T-helper 17 cell (primary cell): Measurements from ENCODE around the gene GMPR2. TPM values are rescaled to one million over a fixed set of nuclear protein-coding genes. Genes with fewer than 3 reads are reported as not detected.

Source experiments
- ATAC-seq: fragments of 150-1000 bp; cut with Tn5 transposase; 2 replicates; pipeline ENCODE4 v1.10.0; 2021; ENCODE audit warnings: mild to moderate bottlenecking, moderate library complexity
- DNase-seq, 3 donors: peaks; one replicate each; pipeline versions ENCODE4 v3.0.0 to v3.0.0-alpha.2; 2020 to 2021
- H3K9me3 ChIP-seq: one replicate; pipeline ENCODE4 v1.7.0; 2013; ENCODE audit warnings: low read length, mild to moderate bottlenecking; ENCODE audit not compliant: control insufficient read depth, poor library complexity, severe bottlenecking
- H3K27ac Mint-ChIP-seq: one replicate; pipeline ENCODE4 v1.8.0; 2022; ENCODE audit warnings: mild to moderate bottlenecking, moderate library complexity, mixed read lengths
- H3K27me3 Mint-ChIP-seq: one replicate; pipeline ENCODE4 v1.8.0; 2022; ENCODE audit warnings: mixed read lengths
- H3K36me3 Mint-ChIP-seq: one replicate; pipeline ENCODE4 v1.8.0; 2022; ENCODE audit warnings: low read depth, mixed read lengths
- H3K4me1 Mint-ChIP-seq: one replicate; pipeline ENCODE4 v1.8.0; 2022; ENCODE audit warnings: mild to moderate bottlenecking, mixed read lengths
- H3K4me3 Mint-ChIP-seq: one replicate; pipeline ENCODE4 v1.8.0; 2022; ENCODE audit warnings: mild to moderate bottlenecking, moderate library complexity, mixed read lengths
- total RNA-seq, 4 donors: library from RNA in 2 of 4; stranded (reverse) in 2 of 4; gene quantifications; one replicate each; pipeline ENCODE4 v1.2.3 and lab custom pipeline; 2022 to 2026

Gene GMPR2
- total RNA-seq, 2 donors from 2014 or later = 37.0 to 44.0 TPM

DNA sequence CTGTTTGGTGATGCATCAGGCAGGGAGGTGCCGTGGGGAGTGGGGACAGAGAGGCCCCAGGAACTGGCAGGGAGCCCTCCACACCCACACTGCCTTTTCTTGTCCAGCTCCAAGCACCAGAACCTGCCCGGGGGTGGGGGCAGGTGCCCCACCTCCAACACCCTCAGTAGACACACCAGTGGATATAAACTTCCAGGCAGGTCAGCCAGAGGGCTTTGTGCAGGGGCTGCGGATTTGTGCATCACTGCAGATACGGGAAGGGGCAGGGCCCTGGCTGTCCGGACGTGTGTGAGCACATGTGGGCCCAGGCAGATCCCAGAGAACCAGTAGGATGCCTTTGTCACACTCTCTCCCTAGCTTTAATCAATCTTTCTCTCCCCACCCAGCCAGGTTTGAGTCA, 31.6 kb downstream of the GMPR2 start:
- DNase-seq = no peak
- no peak overlapping the region for H3K27ac Mint-ChIP-seq
- no peaks in the 10 kb centered on the region for H3K9me3 ChIP-seq
- H3K4me1 Mint-ChIP-seq = peaks cover 11% of the 10 kb centered on the region
- ATAC-seq = no peak
- H3K36me3 Mint-ChIP-seq = peaks cover 15% of the 10 kb centered on the region
- H3K4me3 Mint-ChIP-seq = no peak overlapping the region
- H3K27me3 Mint-ChIP-seq = no peaks in the 10 kb centered on the region

DNA sequence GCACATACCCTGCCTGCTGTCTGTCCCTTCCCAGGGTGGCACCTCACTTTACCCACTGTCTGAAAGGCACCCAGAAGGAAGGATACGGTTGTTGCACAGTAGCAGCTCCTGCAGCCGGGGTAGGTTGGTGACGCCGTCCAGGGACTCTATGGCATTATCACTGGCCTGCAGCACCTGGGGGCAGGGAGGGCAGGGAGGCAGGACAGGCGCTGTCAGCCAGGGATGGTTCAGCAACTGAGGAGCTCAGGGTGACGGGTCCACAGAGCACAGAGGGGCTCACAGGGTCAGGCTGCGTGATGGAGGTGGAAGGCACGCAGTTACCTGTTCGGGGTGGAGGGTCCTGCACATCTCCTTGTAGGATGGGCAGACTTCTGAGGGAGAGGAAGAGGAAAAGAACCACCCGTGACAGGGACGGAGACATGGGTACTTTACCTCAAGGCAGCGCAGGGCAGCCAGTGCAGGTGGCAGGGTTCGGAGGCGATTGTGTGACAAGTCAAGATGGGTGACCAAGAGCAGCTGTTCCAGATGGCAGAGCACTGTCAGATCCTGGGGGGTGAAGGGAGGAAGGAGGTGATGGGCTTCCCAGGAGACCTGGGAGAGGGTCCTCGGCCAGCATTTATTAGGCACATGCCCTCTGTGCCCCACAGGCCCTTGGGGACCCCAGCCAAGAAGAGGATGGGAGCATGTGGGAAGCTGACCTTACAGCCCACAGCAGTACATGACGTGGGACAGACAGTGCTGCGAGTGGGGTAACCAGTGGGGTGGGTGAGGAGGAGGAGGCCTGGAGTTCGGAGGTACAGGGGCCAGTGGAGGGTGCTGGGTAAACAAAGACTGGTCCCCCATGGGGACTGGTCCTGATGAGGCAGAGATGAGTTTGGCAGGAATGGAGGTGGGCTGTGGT, 33.9 kb downstream of the GMPR2 start:
- DNase-seq (no peak), ATAC-seq (no peak)
- Mint-ChIP-seq H3K27ac (no peak overlapping the region), H3K4me1 (peaks cover 12% of the 10 kb centered on the region), H3K4me3 (no peak overlapping the region), H3K36me3 (peaks cover 11% of the 10 kb centered on the region), H3K27me3 (no peaks in the 10 kb centered on the region)
- H3K9me3 ChIP-seq = no peaks in the 10 kb centered on the region

DNA sequence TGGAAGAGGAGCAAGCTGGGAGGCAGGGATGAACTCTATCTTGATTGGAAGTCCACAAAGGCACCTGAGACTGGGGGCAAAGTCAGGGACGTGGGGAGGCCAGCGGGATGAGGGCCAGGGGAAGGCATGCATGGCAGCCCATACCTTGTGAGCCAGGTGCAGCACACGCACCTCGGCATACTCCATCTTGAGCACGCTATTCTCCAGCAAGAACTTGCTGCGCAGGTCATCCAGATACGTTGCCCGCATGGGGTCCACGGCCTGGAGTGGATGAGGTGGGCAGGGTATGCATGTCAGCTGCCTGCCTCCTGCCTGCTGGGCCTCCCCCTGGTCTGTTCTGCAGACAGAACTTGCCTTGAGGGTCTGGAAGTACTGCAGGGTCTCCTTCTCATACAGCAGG, 34.8 kb downstream of the GMPR2 start:
- no peak overlapping the region for H3K4me3 Mint-ChIP-seq
- ATAC-seq (no peak), DNase-seq (no peak)
- peaks cover 21% of the 10 kb centered on the region for H3K4me1 Mint-ChIP-seq
- H3K27me3 Mint-ChIP-seq = no peaks in the 10 kb centered on the region
- H3K9me3 ChIP-seq = no peaks in the 10 kb centered on the region
- H3K36me3 Mint-ChIP-seq = peaks cover 9% of the 10 kb centered on the region
- no peak overlapping the region for H3K27ac Mint-ChIP-seq

DNA sequence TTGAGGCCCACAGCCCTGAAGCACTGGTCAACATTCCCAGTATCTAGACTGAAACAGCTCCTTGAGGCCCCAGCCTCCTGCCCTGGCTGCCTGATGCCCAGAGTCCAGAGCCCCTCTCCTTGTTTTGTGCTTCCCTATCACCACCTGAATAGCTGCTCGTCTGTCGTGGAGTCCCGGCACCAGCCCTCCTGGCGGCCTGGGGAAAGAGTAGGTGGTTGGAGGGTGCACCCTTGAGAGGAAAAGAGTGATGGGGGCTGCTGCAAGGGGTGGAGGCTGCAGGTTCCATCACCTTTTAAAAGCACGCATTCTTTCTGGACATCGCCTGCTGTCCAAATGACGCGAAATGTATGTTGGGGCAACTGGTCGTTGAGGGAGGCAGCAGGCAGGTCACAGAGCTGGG, 35.5 kb downstream of the GMPR2 start:
- ATAC-seq = no peak
- Mint-ChIP-seq H3K4me3 (no peak overlapping the region), H3K4me1 (peaks cover 25% of the 10 kb centered on the region), H3K27ac (no peak overlapping the region), H3K36me3 (peaks cover 9% of the 10 kb centered on the region), H3K27me3 (no peaks in the 10 kb centered on the region)
- H3K9me3 ChIP-seq = no peaks in the 10 kb centered on the region
- DNase-seq = no peak

DNA sequence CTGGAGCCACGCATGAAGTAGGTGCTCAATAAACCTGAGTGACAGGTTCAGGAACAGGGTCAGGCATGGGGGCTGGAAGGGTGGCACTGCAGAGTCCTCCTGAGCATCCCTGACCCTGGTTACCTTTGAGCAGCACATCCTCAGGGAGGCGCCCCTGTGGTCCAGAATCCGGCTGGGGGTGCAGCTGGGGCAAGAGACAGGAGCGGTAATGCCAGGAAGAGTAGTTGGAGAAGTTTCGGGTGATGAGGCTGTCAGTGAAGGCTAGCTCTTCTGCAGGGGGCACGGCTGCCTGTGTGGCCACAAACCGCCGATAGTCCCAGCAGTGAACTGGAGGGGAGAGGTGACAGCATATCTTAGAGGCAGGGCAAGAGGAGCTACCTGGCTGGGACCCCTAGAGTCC, 36.6 kb downstream of the GMPR2 start:
- DNase-seq (no peak), ATAC-seq (no peak)
- Mint-ChIP-seq H3K4me1 (peaks cover 34% of the 10 kb centered on the region), H3K27me3 (no peaks in the 10 kb centered on the region), H3K4me3 (peak overlapping the region; percentile 47), H3K36me3 (peaks cover 9% of the 10 kb centered on the region), H3K27ac (no peak overlapping the region)
- no peaks in the 10 kb centered on the region for H3K9me3 ChIP-seq

DNA sequence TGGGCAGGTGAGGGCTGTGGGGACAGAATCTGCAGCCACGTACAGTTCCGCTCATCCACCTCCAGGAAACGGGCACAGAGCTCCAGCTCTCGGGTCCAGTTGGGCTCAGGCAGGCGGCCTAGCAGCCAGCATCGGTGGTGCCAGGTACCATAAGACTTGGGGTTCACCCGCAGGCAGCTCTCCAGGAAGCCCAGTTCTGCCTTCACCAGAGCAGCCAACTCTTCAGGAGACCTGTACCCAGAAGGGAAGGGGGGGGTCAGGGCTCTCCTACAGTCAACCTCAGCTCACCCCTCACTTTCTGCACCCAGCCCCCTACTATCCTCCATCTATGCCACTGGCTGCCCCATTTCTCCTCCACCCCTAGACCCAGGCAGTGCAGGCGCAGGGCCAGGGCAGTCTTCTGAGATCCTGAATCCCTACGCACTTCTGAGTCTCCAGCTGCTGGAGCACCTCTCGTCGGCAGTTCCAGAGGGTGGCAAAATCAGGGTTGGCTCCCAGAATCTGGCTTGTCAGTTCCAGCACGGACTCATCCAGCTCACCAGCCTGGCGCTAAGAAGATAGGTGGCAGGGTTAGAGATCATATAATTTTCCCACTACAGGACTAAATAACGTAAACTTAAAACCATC, 37.3 kb downstream of the GMPR2 start:
- H3K27ac Mint-ChIP-seq = peak overlapping the region; percentile 98
- H3K27me3 Mint-ChIP-seq = no peaks in the 10 kb centered on the region
- ATAC-seq (no peak), DNase-seq (no peak)
- peaks cover 34% of the 10 kb centered on the region for H3K4me1 Mint-ChIP-seq
- peak overlapping the region; percentile 90 for H3K4me3 Mint-ChIP-seq
- H3K9me3 ChIP-seq = no peaks in the 10 kb centered on the region
- H3K36me3 Mint-ChIP-seq = peaks cover 9% of the 10 kb centered on the region

DNA sequence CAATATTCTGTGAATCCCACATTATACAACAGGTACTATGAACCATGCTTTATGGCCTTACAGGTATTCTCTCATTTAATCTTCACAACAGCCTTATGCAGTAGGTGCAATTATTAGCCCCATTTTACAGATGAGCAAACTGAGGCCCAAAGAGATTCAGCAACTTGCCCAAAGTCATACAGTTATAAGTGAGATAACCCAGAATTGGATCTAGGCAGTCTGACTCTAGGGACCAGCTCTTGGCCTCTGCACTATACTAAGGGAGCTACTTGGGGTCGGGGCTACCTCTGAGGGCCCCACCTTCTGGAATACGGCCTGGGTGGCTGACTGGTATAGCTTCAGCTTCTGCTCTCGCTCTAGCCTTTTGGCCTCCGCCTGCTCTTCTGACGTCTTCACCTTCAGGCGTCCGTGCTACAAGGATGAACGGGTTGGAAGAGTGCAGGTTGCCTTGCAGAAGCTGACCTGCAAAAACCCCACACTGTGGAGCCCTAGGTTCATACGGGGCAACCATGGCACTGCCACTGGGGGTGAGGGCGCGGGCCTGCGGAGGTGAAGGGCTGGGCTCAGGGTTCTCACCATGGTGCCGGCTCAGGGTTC, 37.9 kb downstream of the GMPR2 start:
- peak overlapping the region; percentile 98 for H3K27ac Mint-ChIP-seq
- DNase-seq = no peak
- H3K9me3 ChIP-seq = no peaks in the 10 kb centered on the region
- peaks cover 36% of the 10 kb centered on the region for H3K4me1 Mint-ChIP-seq
- H3K27me3 Mint-ChIP-seq = no peaks in the 10 kb centered on the region
- peak overlapping the region; percentile 90 for H3K4me3 Mint-ChIP-seq
- ATAC-seq = no peak
- peaks cover 9% of the 10 kb centered on the region for H3K36me3 Mint-ChIP-seq

DNA sequence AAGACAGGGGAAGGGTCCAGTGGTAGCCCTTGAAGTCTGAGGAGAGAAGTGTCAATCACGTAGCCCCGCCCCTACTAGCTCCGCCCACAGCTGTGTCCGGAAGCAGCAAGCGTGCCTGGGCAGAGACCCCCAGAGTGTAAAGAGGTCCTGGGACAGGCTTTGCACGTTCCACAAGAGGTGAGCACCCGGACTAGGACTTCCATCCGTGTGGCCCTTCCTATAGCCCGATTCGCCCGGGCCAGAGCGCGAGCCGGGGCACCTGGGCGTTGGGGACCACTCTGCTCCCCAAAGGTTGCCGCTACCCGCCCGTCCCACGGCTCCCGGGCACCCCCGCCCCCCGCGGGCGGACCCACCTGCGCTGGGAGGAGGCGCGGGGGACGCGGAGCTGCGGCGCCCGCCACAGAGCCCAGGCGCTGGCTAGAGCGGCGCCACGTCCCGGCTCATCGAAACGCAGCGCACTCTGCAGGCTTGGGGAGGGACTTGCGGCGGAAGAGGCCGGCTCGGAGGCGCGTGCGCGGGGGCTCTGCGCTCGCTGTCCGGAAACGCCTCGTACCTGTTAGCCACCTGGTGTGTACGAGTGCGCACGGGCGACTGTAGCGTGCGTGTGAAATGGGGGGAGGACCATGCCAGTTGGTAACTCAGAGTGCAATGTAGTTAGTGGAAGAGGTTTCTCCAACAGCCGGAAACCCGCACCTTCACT, 38.6 kb downstream of the GMPR2 start, which contains the start of gene RABGGTA:
Gene RABGGTA, minus strand, starts transcription at position 464 of the 700 bp plus-strand sequence. CDS start 482 bp downstream, outside the sequence.
- DNase-seq (peak; percentile 87 to 92 (median 88)), ATAC-seq (peak; percentile 89)
- Mint-ChIP-seq H3K4me3 (peak within 1 kb of the TSS; percentile 90), H3K27me3 (no peaks in the 10 kb centered on the region), H3K27ac (peak within 1 kb of the TSS; percentile 98), H3K4me1 (peaks cover 34% of the 10 kb centered on the region), H3K36me3 (peaks cover 9% of the 10 kb centered on the region)
- no peaks in the 10 kb centered on the region for H3K9me3 ChIP-seq

DNA sequence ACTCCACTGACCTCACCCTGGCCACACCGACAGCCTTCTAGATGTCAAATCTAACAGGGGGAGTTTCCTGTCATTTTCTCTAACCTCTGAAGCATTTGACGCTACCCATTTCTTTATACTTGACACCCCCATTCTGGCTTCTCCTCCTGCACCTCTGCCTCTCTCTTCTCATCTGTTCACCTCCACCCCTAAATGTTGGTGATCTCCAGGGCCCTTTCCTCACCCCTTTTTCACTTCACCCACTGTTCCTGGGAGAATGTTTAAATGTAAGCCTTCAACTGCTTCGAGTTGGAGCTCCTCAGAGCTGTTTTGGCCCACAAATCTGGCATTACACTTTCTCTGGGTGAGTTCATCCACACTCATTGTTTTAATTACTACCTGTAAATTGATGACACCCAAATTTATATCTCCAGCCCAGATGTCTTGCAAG, 39.1 kb downstream of the GMPR2 start:
- Mint-ChIP-seq H3K27ac (peak overlapping the region; percentile 98), H3K4me1 (peaks cover 33% of the 10 kb centered on the region)
- no peak for ATAC-seq

DNA sequence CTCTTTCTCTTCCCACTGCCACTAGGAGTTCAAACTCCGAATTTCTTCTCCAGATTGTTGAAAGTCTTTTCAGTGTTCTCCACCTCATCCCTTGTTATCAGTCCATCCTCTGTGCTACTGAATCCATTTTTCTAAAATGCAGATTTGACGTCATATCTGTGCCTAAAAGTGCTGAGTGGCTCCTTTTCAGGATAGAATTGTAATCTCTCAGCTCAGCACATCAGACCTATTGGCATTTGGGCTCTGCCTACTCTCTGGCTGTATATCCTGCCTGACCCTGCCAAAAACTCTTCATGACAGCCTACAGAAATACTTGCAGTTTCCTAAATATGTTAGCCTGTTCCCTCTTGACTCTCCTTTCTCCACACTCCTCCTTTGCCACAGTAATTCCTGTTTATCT, 39.7 kb downstream of the GMPR2 start:
- Mint-ChIP-seq H3K27me3 (no peaks in the 10 kb centered on the region), H3K4me1 (peaks cover 32% of the 10 kb centered on the region), H3K36me3 (no peaks in the 10 kb centered on the region), H3K4me3 (peak overlapping the region; percentile 57), H3K27ac (peak overlapping the region; percentile 98)
- DNase-seq (no peak), ATAC-seq (no peak)
- H3K9me3 ChIP-seq = no peaks in the 10 kb centered on the region

More for the DNA sequence above, 39.1 kb downstream of the GMPR2 start:
- no peaks in the 10 kb centered on the region for H3K27me3 Mint-ChIP-seq
- peaks cover 5% of the 10 kb centered on the region for H3K36me3 Mint-ChIP-seq
- H3K4me3 Mint-ChIP-seq = peak overlapping the region; percentile 90
- DNase-seq = no peak
- H3K9me3 ChIP-seq = no peaks in the 10 kb centered on the region

DNA sequence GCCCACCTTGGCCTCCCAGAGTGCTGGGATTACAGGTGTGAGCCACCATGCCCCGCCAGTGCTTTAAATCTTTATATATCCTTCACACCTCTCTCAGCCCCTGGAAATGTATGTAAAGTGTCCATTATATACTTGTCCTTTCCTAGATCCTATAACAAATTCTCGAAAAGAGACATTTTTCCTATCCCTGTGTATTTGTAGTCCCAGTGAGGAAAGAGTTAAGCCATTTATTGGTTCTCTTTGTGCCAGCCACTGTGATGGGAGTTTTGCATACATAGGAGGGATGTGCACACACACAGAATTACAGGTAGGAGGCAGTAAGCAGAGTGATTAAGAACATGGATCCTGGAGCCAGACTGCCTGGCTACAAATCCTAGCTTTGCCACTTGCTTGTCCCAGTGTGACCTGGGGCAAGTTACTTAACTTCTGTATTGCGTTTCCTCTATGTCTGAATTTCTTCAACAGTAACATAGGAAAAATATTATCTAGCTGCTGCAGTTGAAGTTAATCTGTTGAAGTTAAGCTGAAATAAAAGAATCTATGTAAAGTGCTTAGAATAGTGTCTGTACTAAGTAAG, 40.8 kb downstream of the GMPR2 start:
- Mint-ChIP-seq H3K4me3 (no peak overlapping the region), H3K27me3 (no peaks in the 10 kb centered on the region), H3K36me3 (no peaks in the 10 kb centered on the region), H3K4me1 (peaks cover 40% of the 10 kb centered on the region), H3K27ac (peak overlapping the region; percentile 98)
- H3K9me3 ChIP-seq = no peaks in the 10 kb centered on the region
- DNase-seq (no peak), ATAC-seq (no peak)

DNA sequence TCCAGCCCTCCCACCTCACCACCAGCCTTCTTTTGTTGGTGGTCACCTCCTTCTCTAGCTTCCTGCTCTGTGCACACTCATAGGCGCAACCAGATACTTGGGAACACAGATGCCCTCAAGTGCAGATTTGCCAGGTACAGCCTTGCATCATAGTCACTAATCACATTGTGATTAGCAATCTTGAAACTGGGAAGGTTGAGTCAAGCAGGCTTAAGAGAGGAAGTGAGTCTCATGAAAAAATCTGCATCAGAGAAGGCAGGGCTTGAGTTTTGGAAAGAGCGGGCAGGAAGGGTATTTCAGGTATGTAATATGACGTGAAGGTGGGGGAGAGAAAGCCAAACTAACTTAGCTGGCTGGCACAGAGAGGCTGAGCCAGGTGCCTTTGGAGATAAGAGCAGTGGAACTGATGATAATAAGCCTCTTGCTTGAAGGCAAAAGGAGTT, 41.4 kb downstream of the GMPR2 start:
- Mint-ChIP-seq H3K4me1 (peaks cover 44% of the 10 kb centered on the region), H3K27me3 (no peaks in the 10 kb centered on the region), H3K4me3 (peak overlapping the region; percentile 53), H3K36me3 (no peaks in the 10 kb centered on the region), H3K27ac (peak overlapping the region; percentile 98)
- no peaks in the 10 kb centered on the region for H3K9me3 ChIP-seq
- DNase-seq (no peak), ATAC-seq (peak; percentile 22)
